Measurements from ENCODE around the gene CLTB.

The CLTB gene

GRCh38 chr5:176424181-176424580 lies 7.8 kb upstream of the CLTB start:
- Histone ChIP-seq H3K9ac (ENCODE audit: low read length) (no peak overlapping the region), H3K4me1 (ENCODE audit: control insufficient read depth, low read depth, low read length) (no peaks in the 10 kb centered on the region), H3K4me3 (ENCODE audit: low read length) (no peak overlapping the region), H3K27ac (ENCODE audit: low read length) (no peak overlapping the region), H3K9me3 (ENCODE audit: control insufficient read depth, low read depth, low read length) (peaks cover 5% of the 10 kb centered on the region), H3K36me3 (ENCODE audit: control insufficient read depth, low read depth, low read length) (no peaks in the 10 kb centered on the region), H3K27me3 (ENCODE audit: control insufficient read depth, insufficient read depth, low read length) (no peaks in the 10 kb centered on the region)

- H3K36me3 ChIP-seq (ENCODE audit: control insufficient read depth, low read depth, low read length), result no peaks in the 10 kb centered on the region
- H3K4me1 ChIP-seq (ENCODE audit: control insufficient read depth, low read depth, low read length), result no peaks in the 10 kb centered on the region
- peaks cover 5% of the 10 kb centered on the region for H3K9me3 ChIP-seq (ENCODE audit: control insufficient read depth, low read depth, low read length)
- H3K4me3 ChIP-seq (ENCODE audit: low read length), result no peak overlapping the region
- peaks cover 18% of the 10 kb centered on the region for H3K27me3 ChIP-seq (ENCODE audit: control insufficient read depth, insufficient read depth, low read length)
- no peak overlapping the region for H3K9ac ChIP-seq (ENCODE audit: low read length)
- H3K27ac ChIP-seq (ENCODE audit: low read length), result no peak overlapping the region
Observed at GRCh38 chr5:176420972-176421544, 4.7 kb upstream of the CLTB start.

GRCh38 chr5:176420086-176420485 lies 3.7 kb upstream of the CLTB start:
- H3K4me3 ChIP-seq (ENCODE audit: low read length), result no peak overlapping the region

DNA sequence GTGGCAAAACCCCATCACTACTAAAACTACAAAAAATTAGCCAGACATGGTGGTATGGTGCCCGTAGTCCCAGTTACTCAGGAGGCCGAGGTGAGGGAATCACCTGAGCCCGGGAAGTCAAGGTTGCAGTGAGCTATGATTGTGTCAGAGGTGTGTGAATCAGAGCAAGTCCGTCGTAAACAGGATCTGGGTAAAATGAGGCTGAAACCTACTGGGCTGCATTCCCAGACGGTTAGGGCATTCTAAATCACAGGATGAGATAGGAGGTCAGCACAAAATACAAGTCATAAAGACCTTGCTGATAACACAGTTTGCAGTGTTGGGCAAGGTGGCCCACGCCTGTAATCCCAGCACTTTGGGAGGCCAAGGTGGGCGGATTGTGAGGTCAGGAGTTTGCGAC lies 1.9 kb upstream of the CLTB start:
- H3K27me3 ChIP-seq (ENCODE audit: control insufficient read depth, insufficient read depth, low read length), result peaks cover 23% of the 10 kb centered on the region

More at GRCh38 chr5:176420086-176420485, 3.7 kb upstream of the CLTB start:
- Histone ChIP-seq H3K9me3 (ENCODE audit: control insufficient read depth, low read depth, low read length) (peaks cover 5% of the 10 kb centered on the region), H3K36me3 (ENCODE audit: control insufficient read depth, low read depth, low read length) (no peaks in the 10 kb centered on the region), H3K9ac (ENCODE audit: low read length) (no peak overlapping the region), H3K27me3 (ENCODE audit: control insufficient read depth, insufficient read depth, low read length) (peaks cover 23% of the 10 kb centered on the region), H3K4me1 (ENCODE audit: control insufficient read depth, low read depth, low read length) (no peaks in the 10 kb centered on the region), H3K27ac (ENCODE audit: low read length) (no peak overlapping the region)

DNA sequence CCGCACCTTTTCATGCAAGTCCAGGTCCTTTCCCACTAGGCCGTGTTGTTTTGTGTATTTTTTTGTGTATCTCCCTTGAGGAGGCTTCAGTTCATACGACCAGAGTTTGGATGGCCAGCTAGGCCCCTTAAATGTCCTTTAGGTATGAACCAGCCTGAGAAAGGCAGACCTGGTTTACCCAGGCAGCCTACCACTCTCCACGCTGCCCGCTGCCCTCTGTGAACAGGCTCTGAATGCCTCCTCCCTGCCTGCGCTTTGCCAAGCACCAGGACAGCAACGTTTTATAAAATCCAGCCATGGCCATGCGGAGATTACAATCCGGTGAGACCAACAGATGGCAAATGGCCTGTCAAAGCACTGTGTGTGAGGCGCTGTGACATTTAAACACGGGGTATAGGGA lies 626 bp upstream of the CLTB start:
- H3K27ac ChIP-seq (ENCODE audit: low read length), result no peak overlapping the region

More for the DNA sequence above, 1.9 kb upstream of the CLTB start:
- Histone ChIP-seq H3K9me3 (ENCODE audit: control insufficient read depth, low read depth, low read length) (peaks cover 5% of the 10 kb centered on the region), H3K4me1 (ENCODE audit: control insufficient read depth, low read depth, low read length) (no peaks in the 10 kb centered on the region), H3K27ac (ENCODE audit: low read length) (no peak overlapping the region), H3K36me3 (ENCODE audit: control insufficient read depth, low read depth, low read length) (no peaks in the 10 kb centered on the region), H3K4me3 (ENCODE audit: low read length) (no peak overlapping the region), H3K9ac (ENCODE audit: low read length) (no peak overlapping the region)

GRCh38 chr5:176415240-176415951 lies 943 bp downstream of the CLTB start:
- Histone ChIP-seq H3K4me1 (ENCODE audit: control insufficient read depth, low read depth, low read length) (no peaks in the 10 kb centered on the region), H3K27me3 (ENCODE audit: control insufficient read depth, insufficient read depth, low read length) (peaks cover 23% of the 10 kb centered on the region), H3K4me3 (ENCODE audit: low read length) (peak overlapping the region; percentile 62), H3K36me3 (ENCODE audit: control insufficient read depth, low read depth, low read length) (no peaks in the 10 kb centered on the region), H3K9me3 (ENCODE audit: control insufficient read depth, low read depth, low read length) (no peaks in the 10 kb centered on the region), H3K9ac (ENCODE audit: low read length) (peak overlapping the region; percentile 23), H3K27ac (ENCODE audit: low read length) (no peak overlapping the region)

More for the DNA sequence above, 626 bp upstream of the CLTB start:
- H3K27me3 ChIP-seq (ENCODE audit: control insufficient read depth, insufficient read depth, low read length), result peaks cover 23% of the 10 kb centered on the region
- no peaks in the 10 kb centered on the region for H3K36me3 ChIP-seq (ENCODE audit: control insufficient read depth, low read depth, low read length)
- H3K9me3 ChIP-seq (ENCODE audit: control insufficient read depth, low read depth, low read length), result peaks cover 5% of the 10 kb centered on the region
- H3K4me3 ChIP-seq (ENCODE audit: low read length), result peak overlapping the region; percentile 42
- H3K4me1 ChIP-seq (ENCODE audit: control insufficient read depth, low read depth, low read length), result no peaks in the 10 kb centered on the region
- H3K9ac ChIP-seq (ENCODE audit: low read length), result no peak overlapping the region

- H3K9ac ChIP-seq (ENCODE audit: low read length), result no peak overlapping the region
- peaks cover 23% of the 10 kb centered on the region for H3K27me3 ChIP-seq (ENCODE audit: control insufficient read depth, insufficient read depth, low read length)
- H3K4me1 ChIP-seq (ENCODE audit: control insufficient read depth, low read depth, low read length), result no peaks in the 10 kb centered on the region
- H3K27ac ChIP-seq (ENCODE audit: low read length), result no peak overlapping the region
- no peak overlapping the region for H3K4me3 ChIP-seq (ENCODE audit: low read length)
- no peaks in the 10 kb centered on the region for H3K9me3 ChIP-seq (ENCODE audit: control insufficient read depth, low read depth, low read length)
- H3K36me3 ChIP-seq (ENCODE audit: control insufficient read depth, low read depth, low read length), result no peaks in the 10 kb centered on the region
Observed at GRCh38 chr5:176414704-176415103, 1.6 kb downstream of the CLTB start.

GRCh38 chr5:176413709-176414191 lies 2.6 kb downstream of the CLTB start:
- Histone ChIP-seq H3K9ac (ENCODE audit: low read length) (no peak overlapping the region), H3K27ac (ENCODE audit: low read length) (no peak overlapping the region), H3K4me3 (ENCODE audit: low read length) (no peak overlapping the region), H3K27me3 (ENCODE audit: control insufficient read depth, insufficient read depth, low read length) (peaks cover 23% of the 10 kb centered on the region), H3K9me3 (ENCODE audit: control insufficient read depth, low read depth, low read length) (no peaks in the 10 kb centered on the region), H3K36me3 (ENCODE audit: control insufficient read depth, low read depth, low read length) (no peaks in the 10 kb centered on the region), H3K4me1 (ENCODE audit: control insufficient read depth, low read depth, low read length) (no peaks in the 10 kb centered on the region)

- no peaks in the 10 kb centered on the region for H3K9me3 ChIP-seq (ENCODE audit: control insufficient read depth, low read depth, low read length)
- peaks cover 22% of the 10 kb centered on the region for H3K27me3 ChIP-seq (ENCODE audit: control insufficient read depth, insufficient read depth, low read length)
- H3K4me3 ChIP-seq (ENCODE audit: low read length), result no peak overlapping the region
- no peak overlapping the region for H3K9ac ChIP-seq (ENCODE audit: low read length)
- no peaks in the 10 kb centered on the region for H3K4me1 ChIP-seq (ENCODE audit: control insufficient read depth, low read depth, low read length)
- H3K27ac ChIP-seq (ENCODE audit: low read length), result no peak overlapping the region
- no peaks in the 10 kb centered on the region for H3K36me3 ChIP-seq (ENCODE audit: control insufficient read depth, low read depth, low read length)
Observed at GRCh38 chr5:176413255-176413565, 3.1 kb downstream of the CLTB start.

GRCh38 chr5:176412517-176413254 lies 3.7 kb downstream of the CLTB start:
- no peak overlapping the region for H3K27ac ChIP-seq (ENCODE audit: low read length)

DNA sequence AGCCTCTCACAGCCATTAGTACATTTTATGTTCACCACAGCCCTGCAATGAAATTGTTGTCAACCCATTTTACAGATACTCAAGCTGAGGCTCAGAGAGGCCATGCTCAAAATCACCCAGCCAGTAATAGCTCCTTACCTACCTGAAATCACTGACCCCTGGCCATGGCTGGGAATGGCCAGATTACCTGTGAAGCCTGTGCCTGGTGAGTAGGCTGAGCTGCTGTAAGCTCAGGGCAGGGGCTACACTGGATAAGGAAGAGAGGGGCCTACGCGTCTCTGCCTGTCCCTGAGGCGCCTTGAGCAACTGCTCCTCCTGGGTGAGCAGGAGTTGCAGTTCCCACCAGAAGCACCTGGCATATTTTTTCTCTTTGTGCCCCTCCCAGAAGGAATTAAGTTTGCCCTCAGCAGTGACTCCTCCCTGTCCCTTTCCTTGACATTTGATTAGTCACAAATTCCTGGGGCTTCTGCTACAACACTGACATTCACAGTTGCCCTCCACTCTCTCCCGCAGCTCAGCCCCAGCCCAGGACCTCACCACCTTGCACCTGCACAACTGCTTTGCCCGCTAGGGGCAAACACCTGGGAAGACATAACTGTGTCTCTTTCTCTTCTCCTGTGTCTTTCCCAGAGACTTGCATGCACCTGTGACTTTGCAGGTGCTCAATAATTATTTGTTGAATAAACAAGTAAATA lies 5.7 kb downstream of the CLTB start:
- Histone ChIP-seq H3K9me3 (ENCODE audit: control insufficient read depth, low read depth, low read length) (no peaks in the 10 kb centered on the region), H3K4me3 (ENCODE audit: low read length) (no peak overlapping the region), H3K27ac (ENCODE audit: low read length) (no peak overlapping the region), H3K27me3 (ENCODE audit: control insufficient read depth, insufficient read depth, low read length) (peaks cover 2% of the 10 kb centered on the region), H3K9ac (ENCODE audit: low read length) (no peak overlapping the region), H3K4me1 (ENCODE audit: control insufficient read depth, low read depth, low read length) (no peaks in the 10 kb centered on the region), H3K36me3 (ENCODE audit: control insufficient read depth, low read depth, low read length) (no peaks in the 10 kb centered on the region)

More at GRCh38 chr5:176412517-176413254, 3.7 kb downstream of the CLTB start:
- H3K9me3 ChIP-seq (ENCODE audit: control insufficient read depth, low read depth, low read length), result no peaks in the 10 kb centered on the region
- H3K27me3 ChIP-seq (ENCODE audit: control insufficient read depth, insufficient read depth, low read length), result peaks cover 16% of the 10 kb centered on the region
- no peak overlapping the region for H3K9ac ChIP-seq (ENCODE audit: low read length)
- H3K36me3 ChIP-seq (ENCODE audit: control insufficient read depth, low read depth, low read length), result no peaks in the 10 kb centered on the region
- no peaks in the 10 kb centered on the region for H3K4me1 ChIP-seq (ENCODE audit: control insufficient read depth, low read depth, low read length)
- no peak overlapping the region for H3K4me3 ChIP-seq (ENCODE audit: low read length)

Data from iPS-18a (cell line).